ENCODE data around the gene PPP1R13B.

DNA sequence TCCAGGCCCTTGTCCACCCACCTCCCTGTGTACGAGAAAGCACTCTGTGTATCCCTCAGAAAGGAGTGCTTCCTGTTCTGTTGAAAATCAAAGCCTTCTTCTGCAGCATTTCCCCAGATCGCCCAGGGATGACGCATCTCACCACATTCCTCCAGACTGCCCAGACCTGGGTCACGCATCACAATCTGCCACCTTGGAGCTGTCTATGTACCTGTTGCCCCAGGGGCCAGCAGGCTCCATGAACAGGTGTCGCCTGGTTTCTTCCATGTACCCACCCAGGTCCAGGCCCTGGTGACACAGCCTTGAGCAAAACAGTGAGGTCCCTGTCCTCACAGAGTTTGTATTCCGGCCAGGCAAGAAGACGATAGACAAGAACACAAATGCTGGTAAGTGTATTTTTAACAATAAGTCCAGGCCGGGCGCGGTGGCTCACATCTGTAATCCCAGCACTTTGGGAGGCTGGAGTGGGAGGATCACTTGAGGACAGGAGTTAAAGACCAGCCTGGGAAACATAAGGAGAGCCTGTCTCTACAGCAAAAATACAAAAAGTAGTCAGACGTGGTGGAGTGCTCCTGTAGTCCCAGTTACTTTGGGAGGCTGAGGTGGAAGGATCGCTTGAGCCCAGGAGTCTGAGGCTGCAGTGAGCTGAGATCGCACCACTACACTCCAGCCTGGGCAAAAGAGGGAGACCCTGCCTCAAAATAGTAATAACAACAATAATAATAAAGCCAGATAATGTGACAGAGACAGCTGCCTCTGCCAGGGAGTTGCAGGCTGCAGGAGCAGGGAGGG, 6.8 kb upstream of the PPP1R13B start:
- TF ChIP-seq, protein P1, sequence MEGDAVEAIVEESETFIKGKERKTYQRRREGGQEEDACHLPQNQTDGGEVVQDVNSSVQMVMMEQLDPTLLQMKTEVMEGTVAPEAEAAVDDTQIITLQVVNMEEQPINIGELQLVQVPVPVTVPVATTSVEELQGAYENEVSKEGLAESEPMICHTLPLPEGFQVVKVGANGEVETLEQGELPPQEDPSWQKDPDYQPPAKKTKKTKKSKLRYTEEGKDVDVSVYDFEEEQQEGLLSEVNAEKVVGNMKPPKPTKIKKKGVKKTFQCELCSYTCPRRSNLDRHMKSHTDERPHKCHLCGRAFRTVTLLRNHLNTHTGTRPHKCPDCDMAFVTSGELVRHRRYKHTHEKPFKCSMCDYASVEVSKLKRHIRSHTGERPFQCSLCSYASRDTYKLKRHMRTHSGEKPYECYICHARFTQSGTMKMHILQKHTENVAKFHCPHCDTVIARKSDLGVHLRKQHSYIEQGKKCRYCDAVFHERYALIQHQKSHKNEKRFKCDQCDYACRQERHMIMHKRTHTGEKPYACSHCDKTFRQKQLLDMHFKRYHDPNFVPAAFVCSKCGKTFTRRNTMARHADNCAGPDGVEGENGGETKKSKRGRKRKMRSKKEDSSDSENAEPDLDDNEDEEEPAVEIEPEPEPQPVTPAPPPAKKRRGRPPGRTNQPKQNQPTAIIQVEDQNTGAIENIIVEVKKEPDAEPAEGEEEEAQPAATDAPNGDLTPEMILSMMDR (IDR thresholded peaks at IDR 0.05): no peak
- no peak for TF ChIP-seq EZH2 (IDR thresholded peaks at IDR 0.05)
